Duodenal mucosa (tissue), 2 donors: ENCODE results near the gene RNLS.
A peak's percentile ranks its signal among the peaks of the same experiment; 100 is the strongest.

ENCODE experiments used
- H3K27ac ChIP-seq: one replicate; pipeline ENCODE4 v1.7.0; 2013; ENCODE audit warnings: low read depth, low read length
- H3K27me3 ChIP-seq, 2 donors: one replicate each; pipeline ENCODE4 v1.7.0; 2013; ENCODE audit warnings: low read length in 2 of 2, control low read depth in 1 of 2; ENCODE audit not compliant: insufficient read depth in 2 of 2, control insufficient read depth in 1 of 2
- H3K36me3 ChIP-seq, 2 donors: one replicate each; pipeline ENCODE4 v1.7.0; 2013; ENCODE audit warnings: low read length in 2 of 2, control low read depth in 1 of 2; ENCODE audit not compliant: insufficient read depth in 2 of 2, control insufficient read depth in 1 of 2
- H3K4me1 ChIP-seq, 2 donors: one replicate each; pipeline ENCODE4 v1.7.0; 2013; ENCODE audit warnings: low read length in 2 of 2, control low read depth in 1 of 2; ENCODE audit not compliant: insufficient read depth in 2 of 2, control insufficient read depth in 1 of 2
- H3K4me3 ChIP-seq, 2 donors: one replicate each; pipeline ENCODE4 v1.7.0; 2013; ENCODE audit warnings: low read length in 2 of 2, low read depth in 1 of 2
- H3K9ac ChIP-seq, 2 donors: one replicate each; pipeline ENCODE4 v1.7.0; 2013; ENCODE audit warnings: low read length in 2 of 2, low read depth in 1 of 2
- H3K9me3 ChIP-seq, 2 donors: one replicate each; pipeline ENCODE4 v1.7.0; 2013; ENCODE audit warnings: low read length in 2 of 2, control low read depth in 1 of 2; ENCODE audit not compliant: control insufficient read depth in 1 of 2

The RNLS gene

DNA sequence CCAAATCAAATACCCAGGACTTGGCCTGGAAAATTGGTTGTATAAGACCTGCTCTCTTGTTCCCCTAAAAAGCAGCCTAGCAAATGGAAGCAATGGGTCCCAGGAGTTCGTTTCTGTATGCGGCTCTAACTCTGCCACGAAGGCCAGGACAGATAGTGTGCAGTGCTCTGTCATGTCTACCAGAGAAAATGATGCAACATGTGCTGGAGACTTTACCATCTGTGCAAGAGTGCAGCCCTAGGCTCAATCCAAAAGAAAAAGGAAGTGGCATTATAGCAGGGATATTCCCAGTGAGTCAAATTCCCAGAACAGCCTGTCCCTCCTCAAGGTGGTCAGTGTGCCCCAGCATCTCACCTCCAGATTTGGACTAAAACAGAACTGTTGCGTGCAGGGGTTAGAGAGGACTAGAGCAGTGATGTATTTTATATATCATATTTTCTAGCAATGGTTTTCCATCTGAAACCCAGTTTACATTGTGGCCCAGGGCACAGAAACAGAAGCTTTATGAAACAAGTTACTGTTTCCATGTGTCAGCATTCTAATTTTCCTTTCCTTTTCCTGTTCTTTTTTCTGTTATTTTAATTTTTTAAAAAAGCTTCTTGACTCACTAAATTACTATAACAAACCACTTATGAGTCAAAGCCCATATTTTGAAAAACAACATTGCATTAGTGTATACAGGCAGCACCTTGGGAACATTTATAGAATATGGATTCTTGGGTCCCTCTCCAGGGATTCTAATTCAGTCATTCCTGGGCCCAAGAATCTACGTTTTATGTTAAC, 311.2 kb downstream of the RNLS start:
- Histone ChIP-seq H3K9me3 (no peaks in the 10 kb centered on the region), H3K27ac (peak overlapping the region; percentile 35), H3K4me1 (peaks cover 15 to 23% of the 10 kb centered on the region in 2 donors), H3K27me3 (no peaks in the 10 kb centered on the region), H3K9ac (no peak overlapping the region), H3K36me3 (no peaks in the 10 kb centered on the region), H3K4me3 (no peak overlapping the region)

DNA sequence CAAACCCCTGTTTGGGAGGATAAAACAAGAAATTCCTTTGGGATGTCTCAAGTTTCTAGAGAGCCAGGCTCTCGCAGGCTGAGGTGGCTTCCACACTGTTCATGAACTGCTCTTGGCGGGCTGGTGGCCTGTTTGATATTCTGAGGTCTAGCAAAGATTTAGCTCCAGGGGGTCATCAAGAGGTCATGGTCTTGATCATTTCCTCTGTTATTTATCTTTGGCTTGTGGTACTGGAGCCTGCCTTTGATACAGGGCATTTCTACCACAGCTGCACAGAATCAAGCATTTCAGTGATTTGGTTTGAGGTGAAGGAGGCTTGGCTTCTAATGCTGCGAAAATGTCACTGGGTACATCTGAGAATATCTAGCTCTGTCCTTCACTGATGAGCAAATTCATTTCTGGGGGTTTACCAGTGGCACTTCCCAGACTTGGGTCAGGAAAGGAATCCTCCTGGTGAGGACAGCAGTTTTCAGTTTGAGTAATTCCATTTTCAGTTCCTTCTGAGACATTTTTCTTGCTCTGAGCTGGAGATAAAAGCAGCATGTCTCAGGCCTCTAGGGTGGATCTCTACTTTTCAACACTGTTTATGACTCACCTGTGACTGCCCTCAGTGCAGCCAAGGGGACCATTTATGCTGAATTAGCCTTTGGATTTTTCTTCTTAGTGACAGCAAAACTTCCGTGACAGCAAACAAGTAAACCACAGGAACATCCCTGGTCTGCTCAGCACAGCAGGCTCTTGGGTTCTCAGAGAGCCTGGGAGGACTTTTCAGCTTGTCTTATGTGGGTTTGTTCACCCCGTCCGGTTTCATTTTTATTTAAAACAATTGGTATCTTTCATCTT, 312.0 kb downstream of the RNLS start:
- Histone ChIP-seq H3K27me3 (no peaks in the 10 kb centered on the region), H3K4me3 (no peak overlapping the region), H3K9ac (no peak overlapping the region), H3K4me1 (peaks cover 15 to 23% of the 10 kb centered on the region in 2 donors), H3K36me3 (no peaks in the 10 kb centered on the region), H3K27ac (peak overlapping the region; percentile 35), H3K9me3 (no peaks in the 10 kb centered on the region)

DNA sequence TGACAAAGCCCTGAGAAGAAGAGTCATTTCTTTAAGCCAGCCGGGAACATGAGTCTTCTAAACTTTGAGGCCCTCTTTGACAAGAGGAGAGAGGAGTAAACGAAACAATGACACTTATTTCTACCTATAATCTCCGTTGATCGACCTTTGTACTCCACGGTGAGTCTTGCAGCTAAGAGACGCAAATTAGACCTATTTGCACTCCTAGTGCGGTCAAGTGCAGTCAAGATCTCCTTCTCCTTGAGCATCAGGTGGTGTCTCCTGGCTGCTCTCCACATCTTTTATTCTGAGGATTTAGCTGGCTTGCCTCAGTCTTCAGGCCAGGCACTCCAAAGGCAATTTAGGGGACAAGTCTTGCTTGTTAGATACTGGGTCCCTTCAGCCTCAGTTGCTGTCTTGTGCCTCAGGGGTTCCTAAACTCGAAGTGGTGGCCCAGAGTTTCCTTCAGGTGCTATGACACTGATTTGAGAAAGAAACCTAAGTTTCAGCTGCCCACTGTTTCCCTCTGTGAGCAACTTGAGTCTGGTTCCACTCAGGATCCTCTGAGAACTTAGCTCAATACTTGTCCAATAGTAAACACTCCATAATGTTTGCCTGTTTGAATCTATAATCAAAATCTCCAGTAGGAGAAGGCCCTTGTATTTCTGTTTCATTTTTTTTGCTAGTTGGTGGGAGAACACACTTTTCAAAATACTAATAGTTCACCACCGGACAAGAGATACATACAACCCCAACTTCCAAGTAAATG, 312.9 kb downstream of the RNLS start:
- Histone ChIP-seq H3K4me3 (peak overlapping the region in 1 of 2 donors; percentile 6), H3K27me3 (no peaks in the 10 kb centered on the region), H3K36me3 (no peaks in the 10 kb centered on the region), H3K27ac (no peak overlapping the region), H3K4me1 (peaks cover 15 to 23% of the 10 kb centered on the region in 2 donors), H3K9ac (no peak overlapping the region), H3K9me3 (no peaks in the 10 kb centered on the region)

GRCh38 chr10:88262591-88263234, 320.4 kb downstream of the RNLS start:
- H3K27me3 ChIP-seq, result no peaks in the 10 kb centered on the region
- H3K36me3 ChIP-seq, result no peaks in the 10 kb centered on the region
- H3K9ac ChIP-seq, result no peak overlapping the region
- no peaks in the 10 kb centered on the region for H3K4me1 ChIP-seq
- H3K9me3 ChIP-seq, result no peaks in the 10 kb centered on the region
- H3K4me3 ChIP-seq, result no peak overlapping the region
- no peak overlapping the region for H3K27ac ChIP-seq

DNA sequence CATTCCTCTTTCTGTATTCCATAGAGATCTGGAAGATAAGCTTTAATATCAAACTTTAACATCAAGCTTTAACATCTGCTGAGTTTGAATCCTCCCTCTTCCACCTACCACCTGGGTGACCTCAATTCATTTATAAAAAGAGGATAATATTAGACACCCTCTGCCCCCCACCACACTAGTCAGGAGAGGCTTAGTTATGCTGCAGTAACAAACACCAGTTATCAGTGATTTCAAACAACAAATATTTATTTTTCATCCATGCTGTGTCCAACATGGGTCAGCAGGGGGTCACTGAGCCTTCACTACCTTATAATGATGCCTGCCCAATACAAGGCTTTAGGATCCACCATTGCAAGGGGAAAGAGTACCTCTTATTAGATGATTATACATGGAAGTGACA, 322.0 kb downstream of the RNLS start:
- H3K27ac ChIP-seq, result no peak overlapping the region
- no peak overlapping the region for H3K4me3 ChIP-seq
- no peaks in the 10 kb centered on the region for H3K4me1 ChIP-seq
- no peak overlapping the region for H3K9ac ChIP-seq
- no peaks in the 10 kb centered on the region for H3K9me3 ChIP-seq
- no peaks in the 10 kb centered on the region for H3K27me3 ChIP-seq
- H3K36me3 ChIP-seq, result no peaks in the 10 kb centered on the region

GRCh38 chr10:88260329-88261051, 322.6 kb downstream of the RNLS start:
- Histone ChIP-seq H3K9ac (no peak overlapping the region), H3K4me3 (no peak overlapping the region), H3K4me1 (no peaks in the 10 kb centered on the region), H3K9me3 (no peaks in the 10 kb centered on the region), H3K36me3 (no peaks in the 10 kb centered on the region), H3K27me3 (no peaks in the 10 kb centered on the region), H3K27ac (no peak overlapping the region)

GRCh38 chr10:88259381-88259780, 323.7 kb downstream of the RNLS start:
- H3K27ac ChIP-seq, result no peak overlapping the region
- H3K27me3 ChIP-seq, result no peaks in the 10 kb centered on the region
- no peak overlapping the region for H3K9ac ChIP-seq
- no peaks in the 10 kb centered on the region for H3K36me3 ChIP-seq
- no peak overlapping the region for H3K4me3 ChIP-seq
- no peaks in the 10 kb centered on the region for H3K4me1 ChIP-seq
- no peaks in the 10 kb centered on the region for H3K9me3 ChIP-seq

DNA sequence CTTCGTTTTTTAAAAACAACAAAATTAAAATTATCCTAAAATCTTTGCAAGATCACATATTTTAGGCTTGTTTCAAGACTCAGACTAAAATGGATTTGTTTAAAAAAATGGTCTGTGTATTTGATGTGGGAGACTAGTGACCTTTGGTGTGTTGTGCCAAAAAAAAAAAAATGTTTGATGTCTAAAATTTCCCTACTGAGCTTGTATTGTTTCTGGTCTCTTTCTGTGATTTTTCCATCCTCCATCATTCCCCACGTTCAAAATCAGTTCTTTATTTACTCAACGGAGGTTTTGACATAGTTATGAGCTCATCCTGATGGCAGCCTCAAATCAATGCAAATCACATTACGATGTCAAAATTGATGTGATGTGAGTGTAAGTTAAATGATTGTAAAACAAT, 326.2 kb downstream of the RNLS start:
- no peak overlapping the region for H3K27ac ChIP-seq

GRCh38 chr10:88256013-88256680, 327.0 kb downstream of the RNLS start:
- H3K9ac ChIP-seq, result no peak overlapping the region
- H3K4me3 ChIP-seq, result no peak overlapping the region
- H3K4me1 ChIP-seq, result peaks cover 0 to 3% of the 10 kb centered on the region in 2 donors
- no peaks in the 10 kb centered on the region for H3K27me3 ChIP-seq
- no peak overlapping the region for H3K27ac ChIP-seq
- no peaks in the 10 kb centered on the region for H3K36me3 ChIP-seq
- no peaks in the 10 kb centered on the region for H3K9me3 ChIP-seq

More for the DNA sequence above, 326.2 kb downstream of the RNLS start:
- no peaks in the 10 kb centered on the region for H3K36me3 ChIP-seq
- H3K4me3 ChIP-seq, result no peak overlapping the region
- H3K4me1 ChIP-seq, result peaks cover 0 to 3% of the 10 kb centered on the region in 2 donors
- H3K9me3 ChIP-seq, result no peaks in the 10 kb centered on the region
- H3K9ac ChIP-seq, result no peak overlapping the region
- no peaks in the 10 kb centered on the region for H3K27me3 ChIP-seq
